HG02943 (cell line): ENCODE results near the gene TMTC1.
"Not testable (repeated sequence)": the region's sequence is repeated elsewhere in the genome, so short reads cannot be mapped to it uniquely, and the experiment has no call there.

Experiments
- ATAC-seq: cut with Tn5 transposase; IDR thresholded peaks from one replicate; pipeline ENCODE4 v1.9.1; 2021; ENCODE audit warnings: mild to moderate bottlenecking, low read depth, moderate library complexity; ENCODE audit not compliant: unreplicated experiment

Gene TMTC1

DNA sequence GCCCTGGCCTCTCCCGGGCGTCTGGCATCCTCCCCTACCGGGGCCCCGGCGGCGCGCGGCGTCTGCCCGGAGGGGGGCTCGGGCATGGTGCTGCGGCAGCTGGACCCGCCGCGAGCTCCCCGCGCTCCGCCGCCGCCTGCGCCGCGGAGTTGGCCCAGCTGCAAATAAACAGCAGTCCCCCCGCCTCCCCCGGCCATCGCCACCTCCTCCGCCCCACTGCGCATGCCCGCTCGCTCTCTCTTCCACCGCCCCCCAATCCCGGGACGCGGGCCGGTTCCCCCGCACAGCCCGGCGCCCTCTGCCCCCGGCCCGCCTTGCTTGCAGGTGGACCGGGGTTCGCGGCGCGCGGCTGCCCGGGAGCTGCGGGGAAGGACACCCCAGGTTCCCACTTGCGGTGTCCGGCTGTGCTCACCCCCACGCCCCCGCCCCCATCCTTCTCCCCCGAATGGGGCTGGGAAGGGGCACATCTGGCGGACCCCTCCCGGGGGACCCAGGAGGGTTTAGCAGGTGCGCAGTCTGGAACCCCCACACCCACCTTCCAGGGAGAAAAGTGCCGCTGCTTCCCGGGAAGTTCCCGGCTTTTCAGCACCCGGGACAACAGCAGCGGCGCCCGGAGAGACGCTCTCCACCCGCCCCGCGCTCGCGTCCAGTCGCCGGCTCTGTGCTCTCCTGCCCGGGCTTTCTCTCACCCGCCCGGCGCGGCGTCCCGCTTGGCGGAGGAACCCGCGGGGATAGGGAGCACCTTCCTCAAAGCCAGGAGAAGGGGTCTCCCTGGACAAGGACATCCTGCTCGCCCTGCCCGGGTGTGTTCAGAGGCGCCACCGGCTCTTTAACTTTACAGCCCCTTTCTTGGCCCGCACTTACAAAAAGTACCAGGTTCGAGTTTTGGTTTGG, at the start of gene TMTC1:
Gene TMTC1, minus strand, starts transcription at position 170 of the 894 bp plus-strand sequence. CDS start 191 bp downstream, outside the sequence.
- ATAC-seq, result peak; percentile 24

DNA sequence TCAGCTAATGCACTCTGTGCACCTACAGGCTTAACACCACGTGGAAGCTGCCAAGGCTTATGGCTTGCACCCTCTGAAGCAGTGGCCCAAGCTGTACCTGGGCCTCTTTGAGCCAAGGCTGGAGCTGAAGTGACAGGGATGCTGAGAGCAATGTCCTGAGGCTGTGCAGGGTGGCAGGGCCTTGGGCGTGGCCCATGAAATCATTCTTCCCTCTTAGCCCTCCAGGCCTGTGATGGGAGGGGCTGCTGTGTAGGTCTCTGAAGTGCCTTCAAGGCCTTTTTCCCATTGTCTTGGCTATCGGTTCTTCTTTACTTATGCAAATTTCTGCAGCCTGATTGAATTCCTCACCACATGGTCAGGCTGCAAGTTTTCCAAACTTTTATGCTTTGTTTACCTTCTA, 47.4 kb upstream of the TMTC1 start:
- ATAC-seq, result no peak

DNA sequence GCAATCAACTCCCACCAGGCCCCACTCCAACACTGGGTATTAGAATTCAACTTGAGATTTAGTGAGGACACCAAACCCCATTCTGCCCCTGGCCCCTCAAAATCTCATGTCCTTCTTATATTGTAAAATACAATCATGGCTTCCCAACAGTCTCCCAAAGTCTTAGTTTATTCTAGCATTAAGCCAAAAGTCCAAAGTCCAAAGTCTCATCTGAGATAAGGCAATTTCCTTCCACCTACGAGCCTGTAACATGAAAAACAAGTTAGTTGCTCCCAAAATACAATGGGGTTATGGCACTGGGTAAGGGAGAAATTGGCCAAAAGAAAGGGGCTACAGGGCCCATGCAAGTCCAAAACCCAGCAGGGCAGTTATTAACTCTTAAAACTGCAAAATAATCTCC, 46.6 kb upstream of the TMTC1 start:
- ATAC-seq, result no peak

DNA sequence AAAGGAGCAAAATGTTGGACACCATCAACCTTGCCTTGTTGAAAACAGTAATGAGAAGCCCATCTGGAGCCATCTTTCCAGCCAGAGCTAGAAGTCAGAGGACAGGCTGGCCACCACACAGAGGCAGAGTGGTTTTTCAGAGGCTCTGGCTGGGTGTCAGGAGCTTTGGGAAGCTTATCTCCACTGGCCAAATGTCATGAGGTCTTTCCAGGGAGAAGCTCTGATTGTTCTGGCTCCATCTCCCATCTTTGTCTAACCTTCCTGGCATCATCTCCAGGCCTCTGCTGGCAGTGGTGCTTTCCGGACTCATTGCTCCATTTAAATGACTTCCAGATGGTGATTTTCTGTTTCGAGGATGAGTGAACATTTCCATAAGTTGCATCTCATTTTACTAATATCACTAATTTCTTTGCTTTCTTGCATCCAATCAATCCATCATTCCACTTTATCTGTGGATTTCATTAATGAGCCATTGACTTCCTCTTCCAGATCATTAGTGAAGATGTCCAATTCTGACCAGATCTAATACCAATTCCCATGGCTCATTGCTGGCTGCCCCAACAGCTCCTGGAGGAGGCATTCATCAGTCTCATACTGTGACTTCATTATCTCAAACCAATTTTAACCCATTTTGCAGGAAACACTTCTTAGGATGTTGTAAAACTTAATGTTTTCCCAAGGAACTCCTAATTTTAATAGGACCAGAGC, 35.3 kb upstream of the TMTC1 start:
- no peak for ATAC-seq

DNA sequence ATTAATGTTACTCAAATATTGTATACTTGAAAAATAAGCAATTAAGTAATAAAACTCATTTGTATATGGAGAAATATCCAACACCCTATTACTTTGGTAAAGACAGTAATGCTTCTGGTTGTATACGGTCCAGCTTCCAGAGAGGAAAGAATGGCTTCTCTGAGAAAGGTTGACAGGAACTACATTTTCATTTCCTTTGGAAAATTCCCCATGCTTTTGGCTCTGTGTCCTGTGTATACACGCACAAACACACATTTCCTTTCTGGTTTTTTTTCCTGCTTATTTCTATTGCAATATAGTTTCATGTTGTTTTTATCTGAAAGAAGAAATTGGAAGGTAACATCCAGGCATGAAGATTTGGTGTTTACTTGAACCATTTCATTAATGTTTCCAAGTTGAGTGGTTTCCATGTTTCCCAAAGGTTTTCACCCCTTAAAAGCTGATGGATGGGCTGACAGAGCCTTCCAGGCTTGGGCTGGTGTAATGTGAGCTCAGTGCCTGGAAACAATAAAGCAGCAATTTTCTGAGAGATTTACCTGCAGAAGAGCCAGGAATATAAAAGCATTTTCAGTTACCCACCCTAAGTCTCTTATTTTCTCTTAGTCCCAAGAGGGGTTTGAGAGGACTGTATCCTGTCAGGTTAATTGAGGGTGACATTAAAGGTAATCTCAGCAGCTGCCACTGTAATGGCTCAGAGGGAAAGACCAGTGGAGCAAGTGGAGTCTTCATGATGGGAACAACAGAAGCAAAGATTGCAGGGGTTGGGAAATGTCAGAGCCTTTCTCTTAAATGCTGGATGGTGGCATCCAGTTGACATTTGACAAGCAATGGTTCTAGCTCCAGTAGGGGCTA, 33.4 kb upstream of the TMTC1 start:
- ATAC-seq, result no peak

DNA sequence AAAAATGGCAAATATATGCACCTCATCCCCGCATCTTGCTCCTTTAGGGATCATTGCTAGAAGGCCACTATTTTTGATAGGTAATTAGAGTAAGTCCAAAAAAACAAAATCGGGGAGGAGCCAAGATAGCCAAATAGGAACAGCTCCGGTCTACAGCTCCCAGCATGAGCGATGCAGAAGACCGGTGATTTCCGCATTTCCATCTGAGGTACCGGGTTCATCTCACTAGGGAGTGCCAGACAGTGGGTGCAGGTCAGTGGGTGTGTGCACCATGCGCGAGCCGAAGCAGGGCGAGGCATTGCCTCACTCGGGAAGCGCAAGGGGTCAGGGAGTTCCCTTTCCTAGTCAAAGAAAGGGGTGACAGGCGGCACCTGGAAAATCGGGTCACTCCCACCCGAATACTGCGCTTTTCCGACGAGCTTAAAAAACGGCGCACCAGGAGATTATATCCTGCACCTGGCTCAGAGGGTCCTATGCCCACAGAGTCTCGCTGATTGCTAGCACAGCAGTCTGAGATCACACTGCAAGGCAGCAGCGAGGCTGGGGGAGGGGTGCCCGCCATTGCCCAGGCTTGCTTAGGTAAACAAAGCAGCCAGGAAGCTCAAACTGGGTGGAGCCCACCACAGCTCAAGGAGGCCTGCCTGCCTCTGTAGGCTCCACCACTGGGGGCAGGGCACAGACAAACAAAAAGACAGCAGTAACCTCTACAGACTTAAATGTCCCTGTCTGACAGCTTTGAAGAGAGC, 26.0 kb upstream of the TMTC1 start:
- not testable (repeated sequence) for ATAC-seq

DNA sequence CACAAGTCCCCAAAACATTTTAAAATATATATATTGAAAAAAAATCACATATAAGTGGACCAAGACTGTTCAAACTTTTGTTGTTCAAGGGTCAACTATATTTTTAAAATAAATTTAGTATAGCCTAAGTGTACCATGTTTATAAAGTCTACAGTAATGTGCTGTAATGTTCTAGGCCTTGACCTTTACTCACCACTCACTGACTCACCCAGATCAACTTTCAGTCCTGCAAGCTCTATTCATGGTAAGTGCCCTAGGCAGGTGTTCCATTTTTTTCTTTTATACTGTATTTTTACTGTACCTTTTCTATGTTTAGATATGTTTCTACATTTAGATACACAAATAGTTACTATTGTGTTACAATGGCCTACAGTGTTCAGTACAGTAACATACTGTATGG, 23.4 kb upstream of the TMTC1 start:
- ATAC-seq, result no peak

DNA sequence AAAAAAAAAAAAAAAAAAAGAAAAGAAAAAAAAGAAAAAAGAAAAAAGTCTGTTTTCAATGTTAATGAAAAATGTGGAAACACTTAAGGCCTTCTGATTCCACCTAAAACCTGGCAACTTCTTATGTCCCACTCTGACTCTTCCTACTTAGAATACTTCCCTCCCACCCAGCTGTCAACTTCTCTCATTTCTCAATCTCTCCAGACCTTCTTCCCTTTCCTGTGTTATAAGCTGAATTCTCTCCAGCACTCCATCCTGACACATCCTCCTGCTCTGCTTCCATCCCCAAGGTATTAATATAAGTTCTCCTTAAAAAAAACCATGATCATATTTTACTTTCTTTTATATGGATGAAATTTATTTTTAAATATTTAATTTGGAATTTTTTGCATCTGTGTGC, 20.3 kb upstream of the TMTC1 start:
- no peak for ATAC-seq

DNA sequence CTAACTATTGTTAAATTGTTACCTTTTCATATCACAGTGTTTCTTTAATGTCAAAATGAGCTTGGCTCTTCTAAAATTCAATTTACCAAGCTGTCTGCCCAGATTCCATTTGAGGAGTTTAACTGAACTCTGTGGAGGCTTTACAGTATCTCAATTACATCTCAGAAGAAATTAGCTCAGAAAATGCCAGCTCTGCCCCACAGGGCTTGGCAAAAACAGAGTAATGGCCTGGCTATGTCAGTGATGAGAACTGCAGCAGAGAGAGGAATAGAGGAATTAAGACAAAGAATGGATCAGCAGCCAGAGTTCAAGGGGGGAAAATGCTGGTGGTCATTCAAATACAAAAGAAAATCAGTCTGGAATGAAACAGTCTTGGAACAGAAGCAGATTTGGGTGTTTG, 15.8 kb upstream of the TMTC1 start:
- no peak for ATAC-seq

DNA sequence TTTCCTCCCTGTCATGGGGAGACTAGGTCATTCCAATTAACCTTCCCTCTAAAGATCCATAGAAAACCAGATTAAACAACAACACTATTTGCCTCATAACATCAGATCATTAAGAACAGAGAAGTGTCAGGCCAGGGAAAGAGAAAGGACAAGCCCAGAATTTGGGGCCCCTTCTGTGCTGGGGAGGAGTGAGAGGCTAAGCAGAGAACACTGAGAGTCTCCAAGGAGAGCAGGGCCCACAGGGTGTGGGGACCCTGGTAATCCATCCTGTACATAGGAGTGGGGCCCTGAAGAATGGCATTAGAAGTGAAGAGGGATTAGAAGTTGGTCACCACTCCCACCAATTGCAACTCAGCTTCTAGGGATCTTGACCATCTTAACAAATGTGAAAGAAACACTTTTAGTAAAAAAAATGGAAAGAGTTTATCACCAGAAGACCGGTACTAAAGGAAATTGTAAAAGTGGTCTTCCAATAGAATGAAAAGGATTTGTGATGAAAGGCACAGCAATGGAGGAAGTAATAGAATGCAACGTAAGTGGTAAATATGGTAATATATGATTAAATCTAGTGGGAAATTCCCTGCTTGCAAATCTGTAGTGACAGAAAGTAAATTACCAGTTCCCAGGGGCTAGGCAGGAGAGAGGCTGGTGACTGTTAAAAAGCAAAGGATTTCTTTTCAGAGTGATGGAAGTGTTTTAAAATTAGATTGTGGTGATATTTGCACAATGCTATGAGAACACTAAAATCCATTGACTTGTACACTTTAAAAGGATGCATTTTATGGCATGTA, 14.0 kb upstream of the TMTC1 start:
- ATAC-seq, result no peak

DNA sequence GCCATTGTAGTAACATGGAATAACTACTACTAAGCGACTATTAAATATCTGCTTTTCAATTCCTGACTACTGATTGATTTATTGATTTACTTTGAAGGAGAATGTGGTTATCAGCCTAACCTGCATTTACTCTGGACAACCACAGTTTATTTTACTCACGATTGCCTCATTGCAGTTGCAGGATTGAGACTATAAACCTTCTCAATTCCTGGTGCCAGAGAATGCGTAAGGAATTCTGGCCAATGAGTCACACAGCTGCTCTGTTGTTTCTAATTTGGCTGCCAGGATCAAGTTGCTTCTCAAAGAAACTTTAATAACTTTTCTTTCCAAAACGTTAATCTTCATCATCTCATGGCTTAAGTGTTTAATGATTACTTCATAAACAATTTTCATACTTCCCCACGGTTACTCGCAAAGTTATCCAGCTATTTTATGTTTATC, 13.1 kb upstream of the TMTC1 start:
- no peak for ATAC-seq

DNA sequence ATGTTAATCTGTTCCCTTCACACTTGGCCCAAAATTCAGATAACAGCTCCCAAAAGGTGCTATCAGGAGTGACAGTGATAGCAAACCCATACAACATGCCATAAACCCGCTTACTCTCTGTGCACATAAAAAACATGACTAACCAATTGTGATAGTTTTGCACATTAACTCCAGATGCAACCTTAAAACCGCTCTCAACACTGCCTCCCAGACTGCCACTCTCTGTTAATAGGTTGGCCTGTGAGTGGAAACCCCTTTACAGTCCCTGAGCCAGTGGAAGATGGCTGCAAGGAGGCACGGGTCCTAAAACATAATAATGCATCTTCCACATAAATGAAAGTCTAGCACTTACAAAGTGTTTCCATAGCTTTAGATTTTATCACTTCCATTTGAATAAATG, 12.0 kb upstream of the TMTC1 start:
- no peak for ATAC-seq

DNA sequence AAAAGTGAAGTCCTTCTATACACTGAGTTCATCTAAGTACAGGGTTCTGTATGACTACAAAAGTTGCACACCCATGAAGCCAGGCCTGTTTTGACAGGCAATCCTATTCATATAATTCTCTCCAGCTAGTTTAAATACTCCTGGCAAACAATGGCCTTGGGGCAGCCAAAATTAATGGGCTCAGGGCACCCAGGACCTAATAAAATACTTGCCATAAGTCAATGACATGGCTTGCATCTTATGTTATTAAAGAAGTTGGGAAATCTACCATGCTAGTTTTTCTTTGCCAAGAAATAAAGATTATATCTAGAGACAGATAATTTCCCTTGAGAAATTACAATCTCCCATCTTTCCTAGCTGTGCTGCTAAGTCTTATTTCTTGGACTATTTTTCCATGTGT, 11.1 kb upstream of the TMTC1 start:
- ATAC-seq, result no peak

DNA sequence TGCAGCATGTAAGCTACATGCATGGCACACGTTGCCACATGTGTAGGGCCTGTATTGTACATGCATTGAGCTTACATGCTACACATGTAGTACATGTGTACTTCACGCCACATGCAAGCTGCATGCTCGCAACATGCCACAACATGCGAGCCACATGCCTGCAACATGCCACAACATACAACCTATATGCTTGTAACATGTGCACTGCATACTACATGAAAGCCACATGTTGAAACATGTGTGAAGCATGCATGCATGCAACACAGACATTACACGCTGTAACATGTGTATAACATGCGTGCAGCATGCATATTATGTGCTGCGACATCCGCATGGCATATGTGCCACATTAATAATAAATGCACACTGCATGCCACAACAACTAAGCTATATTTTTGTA, 9.1 kb upstream of the TMTC1 start:
- no peak for ATAC-seq

DNA sequence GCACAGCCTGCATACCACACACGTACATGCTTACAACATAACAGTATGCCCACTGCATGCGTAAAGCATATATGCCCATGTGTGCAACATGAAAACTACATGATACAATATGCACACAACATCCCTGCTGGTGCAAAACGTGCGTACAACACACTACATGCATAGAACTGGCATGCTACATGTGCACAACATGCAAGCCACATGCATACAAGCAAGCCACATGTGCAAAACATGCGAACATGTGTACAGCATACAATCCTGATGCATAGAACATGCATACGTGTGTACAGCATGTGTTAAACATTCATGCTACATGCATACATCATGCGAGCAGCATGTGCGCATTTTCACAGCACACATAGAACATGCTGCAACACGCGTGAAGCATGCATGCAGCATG, 8.4 kb upstream of the TMTC1 start:
- ATAC-seq, result no peak

DNA sequence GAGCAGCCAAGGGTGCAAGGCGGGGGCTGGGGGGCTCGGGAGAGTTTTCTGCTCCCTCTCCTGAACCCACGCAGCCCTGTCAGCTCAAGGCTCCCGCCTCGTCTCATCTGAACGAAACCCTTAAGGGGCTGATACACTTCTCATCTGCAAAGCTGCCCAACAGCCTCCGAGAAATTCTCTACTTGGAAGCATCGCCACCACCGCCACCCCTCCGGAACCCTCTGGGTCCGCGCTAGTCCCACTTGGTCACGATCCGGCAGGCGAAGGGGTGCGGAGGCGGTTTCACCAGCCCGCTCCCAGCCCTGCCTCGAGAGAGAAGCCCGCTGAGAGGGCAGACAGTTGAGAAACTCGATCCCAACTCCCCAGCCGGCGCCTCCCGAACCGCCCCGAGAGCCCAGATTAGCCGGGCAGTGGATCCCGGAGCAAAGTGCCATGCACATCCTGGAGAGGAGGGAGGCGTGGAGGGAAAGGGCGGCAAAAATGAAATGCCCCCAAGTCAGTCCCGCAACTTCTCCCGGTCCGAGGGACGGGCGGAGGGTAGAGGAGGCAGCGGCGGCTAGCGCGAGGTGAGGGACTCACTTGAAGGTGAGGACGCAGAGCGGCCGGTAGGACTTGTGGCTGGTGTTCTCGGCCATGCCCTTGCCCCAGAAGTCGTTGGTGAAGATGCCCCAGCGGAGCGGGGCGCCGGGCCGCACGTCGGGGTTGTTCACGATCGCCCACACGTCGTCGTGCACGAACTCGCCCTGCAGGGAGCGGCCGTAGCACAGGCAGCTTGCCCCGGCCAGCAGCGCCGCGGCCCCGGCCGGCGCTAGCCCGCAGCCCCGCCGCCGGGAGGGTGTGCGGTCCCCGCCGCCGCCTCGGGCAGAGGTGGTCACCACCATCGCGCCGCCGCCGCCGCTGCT, 620 bp downstream of the TMTC1 start:
- peak; percentile 22 for ATAC-seq

DNA sequence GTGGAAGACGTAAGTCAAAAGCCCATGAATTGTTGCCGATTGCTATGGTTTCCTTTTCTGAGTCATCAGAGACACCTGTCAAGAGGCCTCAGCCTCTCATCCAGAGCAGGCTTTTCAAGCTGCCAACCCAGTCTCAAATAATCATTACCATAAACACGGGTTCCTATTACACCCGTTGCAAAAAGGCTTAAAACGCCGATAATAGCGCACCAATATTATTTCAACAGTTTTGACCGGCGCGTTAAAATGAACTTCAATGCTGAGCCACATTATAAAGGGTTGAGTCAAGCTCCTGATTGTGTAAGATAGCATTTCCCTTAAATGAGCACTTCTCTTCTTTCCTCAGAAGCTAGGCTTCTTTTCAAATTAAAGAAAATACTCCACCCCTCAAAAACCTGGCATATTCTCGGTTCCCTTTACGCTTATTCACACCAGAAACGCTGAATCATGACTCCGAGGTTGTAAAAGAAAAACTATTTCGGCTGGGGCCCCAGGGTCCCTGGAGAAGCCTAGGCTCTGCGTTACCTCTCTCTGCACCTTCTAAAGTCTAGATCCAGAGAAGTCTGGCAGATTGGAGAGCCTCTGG, 1.4 kb downstream of the TMTC1 start:
- ATAC-seq, result peak; percentile 61

DNA sequence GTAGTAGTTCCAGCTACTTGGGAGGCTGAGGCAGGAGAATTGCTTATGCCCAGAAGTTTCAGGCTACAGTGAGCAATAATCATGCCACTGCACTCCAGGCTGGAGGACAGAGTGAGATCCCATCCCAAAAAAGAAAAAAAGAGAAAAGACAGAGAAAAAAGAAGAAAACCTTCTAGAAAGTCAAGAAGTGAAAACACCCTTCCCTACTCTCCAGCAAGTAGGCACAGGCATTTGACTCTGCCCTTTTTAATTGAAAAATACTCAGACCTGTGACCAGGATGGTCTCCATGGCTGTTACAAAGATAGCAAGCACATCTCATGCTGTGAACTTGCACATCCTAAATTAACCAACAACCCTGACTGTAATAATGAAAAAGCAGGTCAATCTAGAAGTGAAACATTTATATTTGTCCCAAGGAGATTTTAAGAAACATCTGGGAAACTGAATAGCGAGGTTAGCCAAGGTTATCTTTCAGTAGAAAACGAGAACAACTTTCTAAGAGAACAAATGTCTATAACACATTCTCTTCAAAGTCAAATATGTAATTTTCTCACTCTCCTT, 2.0 kb downstream of the TMTC1 start:
- peak; percentile 20 for ATAC-seq
